Measurements from ENCODE around the gene EXD1.

The EXD1 gene

GRCh38 chr15:41231422-41232226 is 1.1 kb upstream of the EXD1 start:
- no peak for DNase-seq (ENCODE audit: low read depth)

GRCh38 chr15:41230345-41230649 is 260 bp downstream of the EXD1 start:
- DNase-seq (ENCODE audit: low read depth), result no peak

- no peak for DNase-seq (ENCODE audit: low read depth)
These were observed 11.2 kb downstream of the EXD1 start for GRCh38 chr15:41219381-41219780.

- DNase-seq (ENCODE audit: low read depth), result no peak
These were observed 11.7 kb downstream of the EXD1 start for GRCh38 chr15:41218851-41219250.

- DNase-seq (ENCODE audit: low read depth), result no peak
These were observed 14.8 kb downstream of the EXD1 start for GRCh38 chr15:41215708-41216107.

GRCh38 chr15:41207687-41208448 is 22.7 kb downstream of the EXD1 start:
- no peak for DNase-seq (ENCODE audit: low read depth)

GRCh38 chr15:41205315-41205714 is 25.2 kb downstream of the EXD1 start:
- no peak for DNase-seq (ENCODE audit: low read depth)

- DNase-seq (ENCODE audit: low read depth), result no peak
These were observed 27.2 kb downstream of the EXD1 start for GRCh38 chr15:41203395-41203794.

- DNase-seq (ENCODE audit: low read depth), result no peak
These were observed 31.1 kb downstream of the EXD1 start for GRCh38 chr15:41199470-41199869.

GRCh38 chr15:41194444-41194843 is 36.1 kb downstream of the EXD1 start:
- DNase-seq (ENCODE audit: low read depth), result no peak

GRCh38 chr15:41183581-41183980 is 47.0 kb downstream of the EXD1 start:
- DNase-seq (ENCODE audit: low read depth), result no peak

GRCh38 chr15:41182266-41182665 is 48.3 kb downstream of the EXD1 start:
- DNase-seq (ENCODE audit: low read depth), result no peak

GRCh38 chr15:41180206-41180789 is 50.3 kb downstream of the EXD1 start:
- DNase-seq (ENCODE audit: low read depth), result no peak

- no peak for DNase-seq (ENCODE audit: low read depth)
These were observed 60.8 kb downstream of the EXD1 start for GRCh38 chr15:41169781-41170180.

- no peak for DNase-seq (ENCODE audit: low read depth)
These were observed 61.5 kb downstream of the EXD1 start for GRCh38 chr15:41169086-41169485.

GRCh38 chr15:41161736-41162135 is 68.8 kb downstream of the EXD1 start:
- DNase-seq (ENCODE audit: low read depth), result no peak

GRCh38 chr15:41161336-41161735 is 69.2 kb downstream of the EXD1 start:
- DNase-seq (ENCODE audit: low read depth), result no peak

- DNase-seq (ENCODE audit: low read depth), result no peak
These were observed 69.8 kb downstream of the EXD1 start for GRCh38 chr15:41160639-41161315.

- DNase-seq (ENCODE audit: low read depth), result no peak
These were observed 76.1 kb downstream of the EXD1 start for GRCh38 chr15:41154412-41154811.

- DNase-seq (ENCODE audit: low read depth), result no peak
These were observed 76.8 kb downstream of the EXD1 start for GRCh38 chr15:41153733-41154132.

GRCh38 chr15:41151451-41152005 is 79.0 kb downstream of the EXD1 start:
- no peak for DNase-seq (ENCODE audit: low read depth)

- no peak for DNase-seq (ENCODE audit: low read depth)
These were observed 80.3 kb downstream of the EXD1 start for GRCh38 chr15:41150279-41150678.

Measured in activated gamma-delta T cell treated with anti-CD3 and anti-CD28 coated beads, Interleukin-2, amount 50 U/mL, for 16 hours (primary cell).